Lower lobe of right lung (tissue), 2 donors: ENCODE results near the gene TUT1. TPM values are rescaled to one million over a fixed set of nuclear protein-coding genes. Genes with fewer than 3 reads are reported as not detected.
"Not testable (repeated sequence)": the region's sequence is repeated elsewhere in the genome, so short reads cannot be mapped to it uniquely, and the experiment has no call there.

Source experiments
- ATAC-seq, 2 donors: fragments of 200-7000 bp; cut with Tn5 transposase; one replicate each; pipeline ENCODE4 v1.9.1; 2020 to 2022; ENCODE audit warnings: mild to moderate bottlenecking in 2 of 2, moderate library complexity in 2 of 2
- DNase-seq: peaks from one replicate; pipeline ENCODE4 v3.0.0-alpha.2; 2020
- H3K27ac ChIP-seq: fragments of 200-600 bp; one replicate; pipeline ENCODE4 v1.8.0; 2022
- H3K27me3 ChIP-seq: fragments of 200-600 bp; one replicate; pipeline ENCODE4 v1.8.0; 2022; ENCODE audit warnings: low read depth
- H3K36me3 ChIP-seq: fragments of 200-600 bp; one replicate; pipeline ENCODE4 v1.8.0; 2022; ENCODE audit warnings: mild to moderate bottlenecking
- H3K4me1 ChIP-seq: fragments of 200-600 bp; one replicate; pipeline ENCODE4 v1.8.0; 2022
- H3K4me3 ChIP-seq: fragments of 200-600 bp; one replicate; pipeline ENCODE4 v1.8.0; 2022; ENCODE audit warnings: mild to moderate bottlenecking
- H3K9me3 ChIP-seq: fragments of 200-600 bp; one replicate; pipeline ENCODE4 v1.8.0; 2022
- intact Hi-C: fragments of 100-400 bp; cut with DNase I; formaldehyde crosslinking; loops from one replicate; pipeline ENCODE4 v1.11.0; 2022
- total RNA-seq: library from RNA; stranded (reverse); fragmentation: NEBNext Ultra II Directional; extraction: Animal tissue kit (Norgen Biotek cat#: 25700); gene quantifications from one replicate; pipeline ENCODE4 v1.2.1, GENCODE V29; 2021
- TF ChIP-seq, protein P1 (sequence below): fragments of 200-600 bp; IDR thresholded peaks from one replicate; pipeline ENCODE4 v1.8.0; 2022; ENCODE audit warnings: antibody characterized with exemption, mild to moderate bottlenecking
- donor health status: DM: no; HTN: yes; CAD: no; lungs with severe emphysema.

The TUT1 gene
- total RNA-seq, 1 donor from 2014 or later = 15.8 TPM

DNA sequence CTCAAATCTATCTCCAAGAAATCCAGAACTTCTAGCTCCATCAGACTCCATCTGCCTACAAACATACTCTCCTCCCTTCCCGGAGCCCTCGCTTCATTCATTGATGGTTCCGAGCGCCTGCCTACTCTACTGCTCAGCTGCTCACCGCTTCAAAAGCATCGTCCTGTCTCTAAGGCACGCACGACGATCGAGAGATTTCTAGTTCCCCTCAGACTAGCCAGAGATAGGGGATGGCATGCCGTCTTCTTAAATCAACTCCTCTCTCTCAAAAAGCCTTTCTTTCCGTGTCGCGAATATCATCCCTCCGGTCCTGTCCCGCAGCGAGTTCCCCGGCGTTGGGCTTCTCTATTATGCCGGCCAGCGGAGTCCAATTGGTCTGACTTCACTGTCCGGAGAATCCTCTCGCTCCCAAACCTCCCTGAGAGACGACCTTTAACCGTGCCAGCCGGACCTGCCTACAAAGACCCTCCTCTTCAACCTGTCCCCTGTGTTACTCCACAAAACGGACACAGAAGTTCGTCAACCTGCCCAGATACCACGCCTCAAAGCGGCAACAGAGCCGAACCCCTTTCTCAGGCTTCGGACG, 18.2 kb downstream of the TUT1 start:
- no peaks in the 10 kb centered on the region for H3K27me3 ChIP-seq
- H3K27ac ChIP-seq = peak overlapping the region; percentile 78

GRCh38 chr11:62572431-62572830, 18.9 kb downstream of the TUT1 start:
- Histone ChIP-seq H3K9me3 (no peaks in the 10 kb centered on the region), H3K4me3 (peak overlapping the region; percentile 80), H3K27ac (peak overlapping the region; percentile 78), H3K4me1 (peaks cover 59% of the 10 kb centered on the region), H3K27me3 (no peaks in the 10 kb centered on the region), H3K36me3 (peaks cover 73% of the 10 kb centered on the region)
- ATAC-seq (no peak), DNase-seq (no peak)
- intact Hi-C loops = no loop called here
- TF ChIP-seq, protein P1, sequence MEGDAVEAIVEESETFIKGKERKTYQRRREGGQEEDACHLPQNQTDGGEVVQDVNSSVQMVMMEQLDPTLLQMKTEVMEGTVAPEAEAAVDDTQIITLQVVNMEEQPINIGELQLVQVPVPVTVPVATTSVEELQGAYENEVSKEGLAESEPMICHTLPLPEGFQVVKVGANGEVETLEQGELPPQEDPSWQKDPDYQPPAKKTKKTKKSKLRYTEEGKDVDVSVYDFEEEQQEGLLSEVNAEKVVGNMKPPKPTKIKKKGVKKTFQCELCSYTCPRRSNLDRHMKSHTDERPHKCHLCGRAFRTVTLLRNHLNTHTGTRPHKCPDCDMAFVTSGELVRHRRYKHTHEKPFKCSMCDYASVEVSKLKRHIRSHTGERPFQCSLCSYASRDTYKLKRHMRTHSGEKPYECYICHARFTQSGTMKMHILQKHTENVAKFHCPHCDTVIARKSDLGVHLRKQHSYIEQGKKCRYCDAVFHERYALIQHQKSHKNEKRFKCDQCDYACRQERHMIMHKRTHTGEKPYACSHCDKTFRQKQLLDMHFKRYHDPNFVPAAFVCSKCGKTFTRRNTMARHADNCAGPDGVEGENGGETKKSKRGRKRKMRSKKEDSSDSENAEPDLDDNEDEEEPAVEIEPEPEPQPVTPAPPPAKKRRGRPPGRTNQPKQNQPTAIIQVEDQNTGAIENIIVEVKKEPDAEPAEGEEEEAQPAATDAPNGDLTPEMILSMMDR = no peak

More for the DNA sequence above, 18.2 kb downstream of the TUT1 start:
- Histone ChIP-seq H3K36me3 (peaks cover 73% of the 10 kb centered on the region), H3K9me3 (no peaks in the 10 kb centered on the region), H3K4me3 (peak overlapping the region; percentile 80), H3K4me1 (peaks cover 59% of the 10 kb centered on the region)
- TF ChIP-seq, protein P1 = no peak
- DNase-seq (no peak), ATAC-seq (peak in 1 of 2 donors; percentile 6)
- intact Hi-C loops = no loop called here

GRCh38 chr11:62571493-62571892, 19.8 kb downstream of the TUT1 start:
- ATAC-seq, H3K4me3 ChIP-seq, H3K27ac ChIP-seq, intact Hi-C loops, DNase-seq, H3K27me3 ChIP-seq, H3K9me3 ChIP-seq: not testable (repeated sequence)
- peaks cover 51% of the 10 kb centered on the region for H3K4me1 ChIP-seq
- peaks cover 73% of the 10 kb centered on the region for H3K36me3 ChIP-seq

DNA sequence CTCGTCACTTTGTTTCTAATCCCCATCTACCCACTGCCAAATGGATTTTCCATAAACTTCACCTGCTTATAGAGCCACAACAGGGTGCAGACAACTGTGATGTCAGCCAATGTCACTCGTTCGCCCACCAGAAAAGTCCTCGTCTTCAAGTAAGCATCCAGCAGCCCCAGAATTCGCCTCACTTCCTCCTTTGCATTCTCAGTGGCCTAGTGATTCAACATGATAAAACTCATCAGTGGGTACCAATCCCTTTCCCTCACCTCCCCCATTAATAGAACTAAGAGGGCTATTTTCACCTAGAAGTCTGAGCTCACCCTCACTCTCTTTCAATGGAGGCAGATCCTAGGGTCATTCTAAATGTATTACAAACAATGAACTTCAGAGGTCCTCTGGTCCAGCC, 20.4 kb downstream of the TUT1 start:
- H3K27ac ChIP-seq, intact Hi-C loops, H3K4me3 ChIP-seq, DNase-seq, H3K9me3 ChIP-seq, H3K27me3 ChIP-seq, ATAC-seq: not testable (repeated sequence)
- peaks cover 45% of the 10 kb centered on the region for H3K4me1 ChIP-seq
- peaks cover 73% of the 10 kb centered on the region for H3K36me3 ChIP-seq

DNA sequence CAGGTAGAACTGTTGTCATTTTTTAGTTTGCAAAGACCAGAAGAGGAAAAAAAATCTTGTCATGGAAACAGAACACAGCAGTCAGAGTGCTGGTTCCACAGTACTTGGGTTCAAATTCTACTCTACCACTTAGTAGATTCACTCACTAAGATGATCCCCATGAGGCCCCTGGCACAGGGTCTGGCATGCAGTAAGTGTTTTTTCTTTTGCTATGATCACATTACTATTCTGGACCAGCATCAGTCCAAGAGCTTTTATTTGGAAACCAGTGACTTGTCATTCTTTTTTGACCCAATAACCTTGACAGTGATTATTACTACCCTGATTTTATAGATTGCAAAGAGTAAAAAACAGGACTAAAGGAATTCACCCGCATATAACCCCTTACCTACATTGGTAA, 21.7 kb downstream of the TUT1 start:
- Histone ChIP-seq H3K36me3 (peaks cover 81% of the 10 kb centered on the region), H3K4me1 (peaks cover 32% of the 10 kb centered on the region), H3K9me3 (no peaks in the 10 kb centered on the region), H3K27me3 (no peaks in the 10 kb centered on the region), H3K4me3 (no peak overlapping the region), H3K27ac (no peak overlapping the region)
- TF ChIP-seq, protein P1 = no peak
- intact Hi-C loops = no loop called here
- DNase-seq (no peak), ATAC-seq (no peak)

- no peak overlapping the region for H3K27ac ChIP-seq
- H3K4me3 ChIP-seq = no peak overlapping the region
- no peak for ATAC-seq
- H3K27me3 ChIP-seq = no peaks in the 10 kb centered on the region
- H3K4me1 ChIP-seq = peaks cover 19% of the 10 kb centered on the region
- TF ChIP-seq, protein P1 = no peak
- no peaks in the 10 kb centered on the region for H3K9me3 ChIP-seq
- peaks cover 97% of the 10 kb centered on the region for H3K36me3 ChIP-seq
- DNase-seq = no peak
- intact Hi-C loops = no loop called here
Observed at GRCh38 chr11:62567018-62567633, 24.2 kb downstream of the TUT1 start.
